ENCODE results near the gene PRR13. TPM values are rescaled to one million over a fixed set of nuclear protein-coding genes. Genes with fewer than 3 reads are reported as not detected.
A peak's percentile ranks its signal among the peaks of the same experiment; 100 is the strongest.

PRR13 gene
- total RNA-seq, 2 experiments from 2014 or later, result 83.9 to 230 TPM

DNA sequence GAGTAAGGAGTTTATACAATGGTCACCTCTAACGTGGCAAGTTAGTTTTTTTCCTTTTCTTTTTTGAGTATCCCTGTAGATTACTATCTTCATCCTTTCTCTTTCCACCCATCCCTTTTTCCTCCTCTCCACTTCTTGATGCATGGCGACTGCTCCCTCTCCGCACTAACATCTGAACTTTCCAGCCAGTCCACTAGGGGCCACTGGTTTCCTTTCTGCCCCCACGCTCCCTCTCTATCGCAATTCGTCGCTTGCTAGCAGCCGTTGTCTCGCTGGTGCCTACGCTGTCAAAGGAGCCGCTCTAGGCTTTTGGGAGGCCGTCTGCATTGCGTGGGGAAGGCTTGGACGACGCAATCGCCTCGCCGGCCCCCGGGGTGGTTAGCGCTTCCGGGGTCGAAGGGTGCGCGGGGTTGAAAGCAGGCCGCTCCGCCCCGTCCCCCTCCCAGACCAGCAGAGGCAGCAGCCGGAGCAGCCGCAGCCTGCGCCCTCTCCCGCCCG, 10.2 kb downstream of the PRR13 start, which contains the start of gene PCBP2:
TSS of gene PCBP2 (plus strand) at position 442 of the 498 bp plus-strand sequence. CDS start 2,699 bp downstream, outside the sequence.
- Histone ChIP-seq H3K9me3 (ENCODE audit: low read length) (no peaks in the 10 kb centered on the region), H3K27ac (ENCODE audit: low read depth, low read length, poor library complexity, severe bottlenecking) (peak within 1 kb of the TSS; percentile 82), H3K9me2 (ENCODE audit: insufficient read depth, low read length) (no peaks in the 10 kb centered on the region), H3K79me2 (ENCODE audit: insufficient read depth, low read depth, low read length) (peaks cover 46% of the 10 kb centered on the region), H3K36me3 (ENCODE audit: insufficient read depth, low read length) (peaks cover 64% of the 10 kb centered on the region), H3K4me2 (ENCODE audit: low read length) (peak within 1 kb of the TSS; percentile 98), H4K20me1 (ENCODE audit: insufficient read depth, low read length) (peaks cover 32% of the 10 kb centered on the region), H2AFZ (ENCODE audit: low read length) (peak within 1 kb of the TSS; percentile 24; the same call in 1 of the 2 replicates), H3K4me1 (ENCODE audit: insufficient read depth, low read length, poor library complexity, severe bottlenecking) (peaks cover 19% of the 10 kb centered on the region), H3K4me3 (ENCODE audit: low read depth, low read length, poor library complexity, severe bottlenecking) (peak within 1 kb of the TSS; percentile 96)
- CTCF ChIA-PET (ENCODE audit: unreplicated experiment), result no interaction called here
- peak; percentile 100 for DNase-seq (ENCODE audit: low spot score)
- POLR2A ChIA-PET, result interaction anchor here (1.3 to 1.6 kb wide), 2 partner anchors 72 to 128 kb away, joined by 4 read pairs; no protein-coding TSS in a partner anchor
- TF ChIP-seq EZH2phosphoT487 (IDR thresholded peaks at IDR 0.05; ENCODE audit: borderline replicate concordance, low read depth, low read length), result no peak
- TF ChIP-seq, protein P1, sequence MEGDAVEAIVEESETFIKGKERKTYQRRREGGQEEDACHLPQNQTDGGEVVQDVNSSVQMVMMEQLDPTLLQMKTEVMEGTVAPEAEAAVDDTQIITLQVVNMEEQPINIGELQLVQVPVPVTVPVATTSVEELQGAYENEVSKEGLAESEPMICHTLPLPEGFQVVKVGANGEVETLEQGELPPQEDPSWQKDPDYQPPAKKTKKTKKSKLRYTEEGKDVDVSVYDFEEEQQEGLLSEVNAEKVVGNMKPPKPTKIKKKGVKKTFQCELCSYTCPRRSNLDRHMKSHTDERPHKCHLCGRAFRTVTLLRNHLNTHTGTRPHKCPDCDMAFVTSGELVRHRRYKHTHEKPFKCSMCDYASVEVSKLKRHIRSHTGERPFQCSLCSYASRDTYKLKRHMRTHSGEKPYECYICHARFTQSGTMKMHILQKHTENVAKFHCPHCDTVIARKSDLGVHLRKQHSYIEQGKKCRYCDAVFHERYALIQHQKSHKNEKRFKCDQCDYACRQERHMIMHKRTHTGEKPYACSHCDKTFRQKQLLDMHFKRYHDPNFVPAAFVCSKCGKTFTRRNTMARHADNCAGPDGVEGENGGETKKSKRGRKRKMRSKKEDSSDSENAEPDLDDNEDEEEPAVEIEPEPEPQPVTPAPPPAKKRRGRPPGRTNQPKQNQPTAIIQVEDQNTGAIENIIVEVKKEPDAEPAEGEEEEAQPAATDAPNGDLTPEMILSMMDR (conservative IDR thresholded peaks at IDR 0.05; ENCODE audit: low read length), result peak; percentile 90
- BruUV-seq (replicated peaks), result no TSS peak
- intact Hi-C loops (cut with micrococcal nuclease; ENCODE audit: unreplicated experiment), result loop anchor here (1.0 kb wide), 1 partner anchor 48 kb away; the partner anchor contains the start of gene MAP3K12

DNA sequence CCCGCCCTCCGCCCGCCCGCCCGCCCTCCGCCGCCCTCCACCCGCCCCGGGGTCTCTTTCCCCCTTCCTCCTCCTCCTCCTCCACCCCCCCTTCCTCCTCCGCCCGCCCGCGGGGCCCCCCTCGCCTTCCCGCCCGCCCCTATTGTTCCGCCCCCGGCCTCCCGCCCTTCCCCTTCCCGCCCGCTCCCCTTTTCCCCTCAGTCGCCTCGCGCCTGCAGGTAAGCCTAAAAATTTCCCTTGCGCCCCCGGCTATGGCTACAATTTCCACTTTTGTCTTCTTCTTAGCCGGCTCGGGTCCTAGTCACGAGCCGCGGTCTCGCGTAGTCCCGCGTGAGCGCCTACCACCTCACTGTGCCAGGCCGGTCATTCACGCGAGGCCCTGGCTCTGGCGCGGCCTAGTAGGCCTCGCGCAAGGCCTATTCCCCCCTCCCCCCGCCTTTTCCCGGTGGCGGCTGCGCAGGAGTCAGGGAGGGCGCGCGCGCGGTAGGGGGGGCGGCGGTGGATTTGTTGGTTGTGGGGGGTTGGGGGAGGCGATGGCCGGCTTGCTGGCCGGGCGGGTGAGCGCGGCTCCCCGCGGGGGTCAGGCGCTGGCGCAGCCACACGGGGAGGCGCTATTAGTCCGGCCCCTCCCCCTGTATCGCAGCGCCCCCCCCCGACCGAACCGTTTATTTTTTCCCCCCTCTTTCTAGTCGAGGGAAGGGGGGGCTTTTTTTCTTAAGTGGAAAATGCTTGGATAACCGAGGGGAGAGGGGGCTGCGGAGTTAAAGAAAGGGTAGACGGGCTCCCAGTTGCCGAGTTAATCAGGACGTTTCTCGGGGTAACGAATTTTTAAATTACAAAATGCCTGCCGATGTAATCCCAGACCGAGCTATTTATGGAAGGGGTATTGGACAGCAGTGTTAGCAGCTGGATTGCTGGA, 10.9 kb downstream of the PRR13 start:
- H3K27ac ChIP-seq (ENCODE audit: low read depth, low read length, poor library complexity, severe bottlenecking), result peak overlapping the region; percentile 82
- H3K4me3 ChIP-seq (ENCODE audit: low read depth, low read length, poor library complexity, severe bottlenecking), result peak overlapping the region; percentile 96
- TF ChIP-seq, protein P1 (conservative IDR thresholded peaks at IDR 0.05; ENCODE audit: low read length), result peak; percentile 79
- TF ChIP-seq EZH2phosphoT487 (IDR thresholded peaks at IDR 0.05; ENCODE audit: borderline replicate concordance, low read depth, low read length), result no peak
- H3K79me2 ChIP-seq (ENCODE audit: insufficient read depth, low read depth, low read length), result peaks cover 53% of the 10 kb centered on the region
- POLR2A ChIA-PET, result interaction anchor here (0.7 kb wide), 2 partner anchors 11 to 104 kb away, joined by 3 to 5 read pairs; no protein-coding TSS in a partner anchor
- intact Hi-C loops (cut with micrococcal nuclease; ENCODE audit: unreplicated experiment), result loop anchor here (1.0 kb wide), 1 partner anchor 47 kb away; the partner anchor contains the start of gene MAP3K12
- no TSS peak for BruUV-seq (replicated peaks)
- H3K36me3 ChIP-seq (ENCODE audit: insufficient read depth, low read length), result peaks cover 65% of the 10 kb centered on the region
- H3K4me1 ChIP-seq (ENCODE audit: insufficient read depth, low read length, poor library complexity, severe bottlenecking), result peaks cover 19% of the 10 kb centered on the region
- H4K20me1 ChIP-seq (ENCODE audit: insufficient read depth, low read length), result peaks cover 36% of the 10 kb centered on the region
- CTCF ChIA-PET (ENCODE audit: unreplicated experiment), result no interaction called here
- H3K9me2 ChIP-seq (ENCODE audit: insufficient read depth, low read length), result no peaks in the 10 kb centered on the region
- H3K9me3 ChIP-seq (ENCODE audit: low read length), result no peaks in the 10 kb centered on the region
- no peak overlapping the region for H2AFZ ChIP-seq (ENCODE audit: low read length)
- peak overlapping the region; percentile 98 for H3K4me2 ChIP-seq (ENCODE audit: low read length)
- DNase-seq (ENCODE audit: low spot score), result peak; percentile 84
